IMR-90 (cell line): ENCODE results near the gene TBC1D10A. TPM values are rescaled to one million over a fixed set of nuclear protein-coding genes. Genes with fewer than 3 reads are reported as not detected.

Source experiments
- ATAC-seq: fragments of 200-7000 bp; cut with Tn5 transposase; 2 replicates; pipeline ENCODE4 v1.9.1; 2020; ENCODE audit warnings: low read depth, mild to moderate bottlenecking, moderate library complexity
- BruUV-seq: library from RNA; stranded (reverse); fragments of 400-500 nt; replicated peaks from 2 replicates; lab custom pipeline; 2021; lab: Mats Ljungman, UMichigan
- CTCF ChIA-PET: fragments of 300-600 bp; formaldehyde crosslinking; extraction: SDS; loops from one replicate; lab custom pipeline; 2021; ENCODE audit warnings: antibody characterized with exemption; lab: Yijun Ruan, JAX
- POLR2A ChIA-PET: fragments of 300-600 bp; sonication (Branson Sonifier 250); formaldehyde crosslinking; loops from one replicate; lab custom pipeline; 2022; ENCODE audit warnings: antibody characterized with exemption; ENCODE audit not compliant: unreplicated experiment; lab: Charles Lee
- DNase-seq: peaks from one replicate; pipeline ENCODE4 v3.0.0; 2013
- H2AFZ ChIP-seq: replicated peaks from 2 replicates; pipeline ENCODE3; 2013; ENCODE audit warnings: low read length, mild to moderate bottlenecking; ENCODE audit not compliant: poor library complexity
- H2AK5ac ChIP-seq: 2 replicates; pipeline ENCODE4 v1.6.1; 2013; ENCODE audit warnings: low read depth, low read length, inconsistent platforms
- H2AK9ac ChIP-seq: replicated peaks from 2 replicates; pipeline ENCODE3; 2013; ENCODE audit warnings: mild to moderate bottlenecking, low read depth, low read length, moderate library complexity; ENCODE audit not compliant: poor library complexity
- H2BK120ac ChIP-seq: 2 replicates; pipeline ENCODE4 v1.6.1; 2013; ENCODE audit warnings: low read depth, low read length, inconsistent platforms
- H2BK15ac ChIP-seq: 3 replicates; pipeline ENCODE4 v1.6.1; 2013; ENCODE audit warnings: low read depth, low read length, inconsistent platforms
- H2BK20ac ChIP-seq: 2 replicates; pipeline ENCODE4 v1.6.1; 2013; ENCODE audit warnings: low read depth, mild to moderate bottlenecking, inconsistent platforms, low read length, moderate library complexity
- H2BK5ac ChIP-seq: 2 replicates; pipeline ENCODE4 v1.6.1; 2013; ENCODE audit warnings: mild to moderate bottlenecking, low read depth, low read length, inconsistent platforms; ENCODE audit not compliant: poor library complexity, severe bottlenecking
- H3K14ac ChIP-seq: replicated peaks from 2 replicates; pipeline ENCODE4 v1.6.1; 2013; ENCODE audit warnings: low read depth, low read length, inconsistent platforms
- H3K18ac ChIP-seq: 2 replicates; pipeline ENCODE4 v1.6.1; 2013; ENCODE audit warnings: low read depth, low read length, control low read depth
- H3K23ac ChIP-seq: 2 replicates; pipeline ENCODE4 v1.6.1; 2013; ENCODE audit warnings: low read depth, low read length, inconsistent platforms
- H3K27ac ChIP-seq: 2 replicates; pipeline ENCODE4 v1.5.1; 2013; ENCODE audit warnings: mild to moderate bottlenecking, control low read depth, low read length; ENCODE audit not compliant: insufficient read depth
- H3K27me3 ChIP-seq: 2 replicates; pipeline ENCODE4 v1.6.1; 2013; ENCODE audit warnings: low read length; ENCODE audit not compliant: control insufficient read depth, insufficient read depth
- H3K36me3 ChIP-seq: 2 replicates; pipeline ENCODE4 v1.6.1; 2013; ENCODE audit warnings: low read length, mixed read lengths; ENCODE audit not compliant: control insufficient read depth, insufficient read depth
- H3K4ac ChIP-seq: 2 replicates; pipeline ENCODE4 v1.6.1; 2013; ENCODE audit warnings: low read depth, low read length, inconsistent platforms
- H3K4me1 ChIP-seq: 2 replicates; pipeline ENCODE4 v1.6.1; 2013; ENCODE audit warnings: low read length, mixed read lengths; ENCODE audit not compliant: control insufficient read depth, insufficient read depth
- H3K4me2 ChIP-seq: 2 replicates; pipeline ENCODE4 v1.6.1; 2013; ENCODE audit warnings: low read depth, mild to moderate bottlenecking, control low read depth, low read length, moderate library complexity
- H3K4me3 ChIP-seq: 2 replicates; pipeline ENCODE4 v1.5.1; 2013; ENCODE audit warnings: low read depth, mild to moderate bottlenecking, control low read depth, low read length, moderate library complexity; ENCODE audit not compliant: insufficient read depth
- H3K56ac ChIP-seq: 2 replicates; pipeline ENCODE4 v1.6.1; 2013; ENCODE audit warnings: low read length, inconsistent platforms; ENCODE audit not compliant: insufficient read depth; ENCODE audit errors: extremely low read depth
- H3K79me1 ChIP-seq, 2 experiments: 2 replicates each; pipeline ENCODE4 v1.6.1; 2013; ENCODE audit warnings: low read length in 2 of 2, inconsistent platforms in 1 of 2, low read depth in 1 of 2
- H3K9ac ChIP-seq: 2 replicates; pipeline ENCODE4 v1.6.1; 2013; ENCODE audit warnings: low read depth, low read length, control low read depth
- H3K9me1 ChIP-seq: 2 replicates; pipeline ENCODE4 v1.6.1; 2013; ENCODE audit warnings: low read length, inconsistent platforms; ENCODE audit not compliant: insufficient read depth
- H3K9me3 ChIP-seq: 2 replicates; pipeline ENCODE4 v1.6.1; 2013; ENCODE audit warnings: low read length; ENCODE audit not compliant: control insufficient read depth, insufficient read depth
- H4K20me1 ChIP-seq: 2 replicates; pipeline ENCODE4 v1.6.1; 2013; ENCODE audit warnings: low read length, inconsistent platforms; ENCODE audit not compliant: insufficient read depth
- H4K5ac ChIP-seq: 2 replicates; pipeline ENCODE4 v1.6.1; 2013; ENCODE audit warnings: mild to moderate bottlenecking, low read depth, low read length, control low read depth
- H4K8ac ChIP-seq, 2 experiments: 2 replicates each; pipeline ENCODE4 v1.6.1; 2013; ENCODE audit warnings: low read depth in 2 of 2, low read length in 2 of 2, control low read depth in 1 of 2, inconsistent platforms in 1 of 2
- H4K91ac ChIP-seq: 2 replicates; pipeline ENCODE4 v1.6.1; 2013; ENCODE audit warnings: low read depth, low read length, inconsistent platforms; ENCODE audit not compliant: insufficient read depth
- CEBPB ChIP-seq: IDR thresholded peaks from 2 replicates; pipeline ENCODE4 v1.6.1; 2012; ENCODE audit warnings: low read depth, low read length, improper control_type of control experiment
- WGBS, 2 experiments: methylation state at CpG; one replicate each; pipeline versions ENCODE4 v1.1.5 to v1.1.7; 2013; ENCODE audit warnings: missing lambda C conversion rate in 2 of 2; ENCODE audit not compliant: insufficient read length in 1 of 2; ENCODE audit errors: extremely low coverage in 2 of 2; 5-methylcytosine and 5-hydroxymethylcytosine counted together
- dilution Hi-C: fragments of 300-500 bp; cut with HindIII; formaldehyde crosslinking; loops from one replicate; pipeline ENCODE4 v1.14.3; 2018; ENCODE audit warnings: low sequenced_read_pairs; ENCODE audit not compliant: unreplicated experiment
- in situ Hi-C: fragments of 300-500 bp; cut with MboI; formaldehyde crosslinking; loops from 3 replicates; pipeline ENCODE4 v1.14.3; 2019; ENCODE audit warnings: low sequenced_read_pairs, inconsistent platforms, mixed read lengths
- intact Hi-C: fragments of 100-400 bp; cut with micrococcal nuclease; formaldehyde crosslinking; loops from 2 replicates; pipeline ENCODE4 v1.10.0; 2022
- polyA plus RNA-seq, 3 experiments: library from polyadenylated mRNA; depleted of rRNA; stranded (reverse); fragments of >200 nt; gene quantifications; 2 replicates each; pipeline ENCODE4 v1.2.3, GENCODE V29; 2012; ENCODE audit warnings: low replicate concordance in 1 of 3
- total RNA-seq: library from RNA; depleted of rRNA; stranded (reverse); fragments of >200 nt; gene quantifications from 2 replicates; pipeline ENCODE4 v1.2.3, GENCODE V29; 2012

The TBC1D10A gene
- total and polyA plus RNA-seq, 2 of the 4 experiments (the other 2 are of a cell fraction) = 16.3 to 33.1 TPM

- Histone ChIP-seq H3K4ac (no peak overlapping the region), H3K79me1 (peaks cover 54 to 93% of the 10 kb centered on the region in 2 experiments), H2AK5ac (no peak overlapping the region), H3K9me3 (no peaks in the 10 kb centered on the region), H3K9ac (no peak overlapping the region), H3K56ac (no peak overlapping the region), H3K36me3 (peaks cover 18% of the 10 kb centered on the region), H4K5ac (no peak overlapping the region), H3K14ac (no peak overlapping the region), H3K27ac (no peak overlapping the region), H3K9me1 (peaks cover 51% of the 10 kb centered on the region), H3K27me3 (no peaks in the 10 kb centered on the region), H2BK20ac (no peak overlapping the region), H2BK15ac (no peak overlapping the region), H4K8ac (no peak overlapping the region), H3K18ac (no peak overlapping the region), H4K20me1 (peaks cover 78% of the 10 kb centered on the region), H3K4me3 (no peak overlapping the region), H4K91ac (no peak overlapping the region), H3K23ac (no peak overlapping the region), H2BK120ac (no peak overlapping the region), H2AK9ac (no peak overlapping the region), H3K4me1 (peaks cover 41% of the 10 kb centered on the region), H3K4me2 (no peak overlapping the region), H2AFZ (no peak overlapping the region), H2BK5ac (no peak overlapping the region)
- WGBS, 2 experiments = 100% methylated on average over 2 of the region's 4 CpGs; no CpG with 5 or more reads in 1 of the 2 experiments
- intact Hi-C loops (no loop called here), dilution Hi-C loops (no loop called here), in situ Hi-C loops (no loop called here)
- BruUV-seq = no TSS peak
- ATAC-seq (no peak), DNase-seq (no peak)
- POLR2A ChIA-PET = no interaction called here
- CTCF ChIA-PET = no interaction called here
- no peak for TF ChIP-seq CEBPB
Observed at GRCh38 chr22:30307041-30307574, 19.6 kb downstream of the TBC1D10A start.
